Iris pigment epithelial cell (primary cell): Measurements from ENCODE around the gene UHRF2.
"Not testable (repeated sequence)": the region's sequence is repeated elsewhere in the genome, so short reads cannot be mapped to it uniquely, and the experiment has no call there.

ENCODE experiments used
- DNase-seq: peaks from one replicate; pipeline ENCODE4 v3.0.0-alpha.2; 2011; ENCODE audit warnings: low read depth

UHRF2 gene

GRCh38 chr9:6412487-6413364, at the start of gene UHRF2:
TSS of gene UHRF2 (plus strand) at chr9:6413199. CDS start at chr9:6413491, 292 bp downstream.
- DNase-seq = peak; percentile 97

GRCh38 chr9:6367128-6367890, 45.7 kb upstream of the UHRF2 start:
- no peak for DNase-seq

GRCh38 chr9:6368831-6369230, 44.2 kb upstream of the UHRF2 start:
- no peak for DNase-seq

GRCh38 chr9:6381477-6382012, 31.5 kb upstream of the UHRF2 start:
- DNase-seq = not testable (repeated sequence)

- peak; percentile 17 for DNase-seq
Measured at GRCh38 chr9:6382681-6383080, 30.3 kb upstream of the UHRF2 start.

- peak; percentile 69 for DNase-seq
Measured at GRCh38 chr9:6383551-6384225, 29.3 kb upstream of the UHRF2 start.

GRCh38 chr9:6384732-6385131, 28.3 kb upstream of the UHRF2 start:
- no peak for DNase-seq

- DNase-seq = no peak
Measured at GRCh38 chr9:6399071-6399470, 13.9 kb upstream of the UHRF2 start.

GRCh38 chr9:6405371-6405770, 7.6 kb upstream of the UHRF2 start:
- no peak for DNase-seq

GRCh38 chr9:6407778-6408177, 5.2 kb upstream of the UHRF2 start:
- no peak for DNase-seq

GRCh38 chr9:6408320-6408719, 4.7 kb upstream of the UHRF2 start:
- no peak for DNase-seq

- DNase-seq = no peak
Measured at GRCh38 chr9:6409811-6410210, 3.2 kb upstream of the UHRF2 start.

GRCh38 chr9:6410633-6411032, 2.4 kb upstream of the UHRF2 start:
- no peak for DNase-seq

- DNase-seq = peak; percentile 34
Measured at GRCh38 chr9:6413365-6414246, 607 bp downstream of the UHRF2 start.

- peak; percentile 69 for DNase-seq
Measured at GRCh38 chr9:6414247-6414641, 1.2 kb downstream of the UHRF2 start.

- DNase-seq = no peak
Measured at GRCh38 chr9:6415266-6415665, 2.3 kb downstream of the UHRF2 start.

GRCh38 chr9:6417186-6417585, 4.2 kb downstream of the UHRF2 start:
- DNase-seq = peak; percentile 42

GRCh38 chr9:6418764-6419163, 5.8 kb downstream of the UHRF2 start:
- DNase-seq = no peak

GRCh38 chr9:6424940-6425339, 11.9 kb downstream of the UHRF2 start:
- no peak for DNase-seq

- peak; percentile 64 for DNase-seq
Measured at GRCh38 chr9:6426117-6426516, 13.1 kb downstream of the UHRF2 start.
